Left lung (tissue), 10 donors: ENCODE results near the gene IRX5. TPM values are rescaled to one million over a fixed set of nuclear protein-coding genes. Genes with fewer than 3 reads are reported as not detected.
A peak's percentile ranks its signal among the peaks of the same experiment; 100 is the strongest.

Experiments used
- ATAC-seq: fragments of 200-7000 bp; cut with Tn5 transposase; one replicate; pipeline ENCODE4 v1.9.1; 2020; ENCODE audit warnings: moderate library complexity
- DNase-seq, 4 donors: peaks; one replicate each; pipeline ENCODE4 v3.0.0-alpha.2; 2013 to 2020
- H3K27ac ChIP-seq, 2 donors: fragments of 200-600 bp; sonication (generic) in 1 of 2; one replicate each; pipeline versions ENCODE4 v1.5.0 to v1.8.0; 2020 to 2021
- H3K27me3 ChIP-seq, 2 donors: fragments of 200-600 bp; sonication (generic) in 1 of 2; one replicate each; pipeline versions ENCODE4 v1.5.0 to v1.8.0; 2020 to 2021
- H3K36me3 ChIP-seq, 2 donors: fragments of 200-600 bp; sonication (generic) in 1 of 2; one replicate each; pipeline versions ENCODE4 v1.5.0 to v1.8.0; 2020 to 2021
- H3K4me1 ChIP-seq, 2 donors: fragments of 200-600 bp; one replicate each; pipeline ENCODE4 v1.8.0; 2021
- H3K4me3 ChIP-seq, 2 donors: fragments of 200-600 bp; sonication (generic) in 1 of 2; one replicate each; pipeline versions ENCODE4 v1.5.0 to v1.8.0; 2020 to 2021; ENCODE audit warnings: mild to moderate bottlenecking in 1 of 2
- H3K9me3 ChIP-seq, 2 donors: fragments of 200-600 bp; sonication (generic) in 1 of 2; one replicate each; pipeline versions ENCODE4 v1.5.0 to v1.8.0; 2020 to 2021
- CTCF ChIP-seq, 2 donors: fragments of 200-600 bp; sonication (generic) in 1 of 2; IDR thresholded peaks; one replicate each; pipeline versions ENCODE4 v1.5.0 to v1.8.0; 2021; ENCODE audit warnings: antibody characterized with exemption in 2 of 2
- intact Hi-C, 2 donors: fragments of 100-400 bp; cut with DNase I; formaldehyde crosslinking; loops; one replicate each; pipeline versions ENCODE4 v1.11.2 to v1.14.2; 2022
- polyA plus RNA-seq, 6 donors: library from polyadenylated mRNA; unstranded; fragments of 120-200 nt; gene quantifications; one replicate each; pipeline ENCODE4 v1.2.1, GENCODE V29; 2013; ENCODE audit not compliant: insufficient read length in 6 of 6
- total RNA-seq, 2 donors: library from RNA; stranded (reverse); fragmentation: NEBNext Ultra II Directional; extraction: Animal tissue kit (Norgen Biotek cat#: 25700); gene quantifications; one replicate each; pipeline ENCODE4 v1.2.1, GENCODE V29; 2021
- donor health status: DM: no; HTN: yes; CAD: no.
- donor health status: DM: no; HTN: no; CAD: no.

IRX5 gene
- total and polyA plus RNA-seq, 8 donors, result 12.8 to 35.4 (median 26.2) TPM

- Histone ChIP-seq H3K27ac (peak overlapping the region; percentile 75 to 86), H3K4me3 (peak overlapping the region; percentile 19 to 54), H3K4me1 (peaks cover 4 to 39% of the 10 kb centered on the region in 2 donors), H3K27me3 (peaks cover 93 to 100% of the 10 kb centered on the region in 2 donors), H3K9me3 (no peaks in the 10 kb centered on the region), H3K36me3 (no peaks in the 10 kb centered on the region)
- intact Hi-C loops, result loop anchor here (2.0 to 10.0 kb wide), 2 partner anchors 651 kb away; partner anchors contain the start of gene IRX3 (in 1 of the 2)
- no peak for TF ChIP-seq CTCF (IDR thresholded peaks at IDR 0.05)
- no peak for ATAC-seq
- peak in 1 of 4 donors; percentile 46 for DNase-seq
Measured at GRCh38 chr16:54935266-54935968, 4.8 kb downstream of the IRX5 start.

DNA sequence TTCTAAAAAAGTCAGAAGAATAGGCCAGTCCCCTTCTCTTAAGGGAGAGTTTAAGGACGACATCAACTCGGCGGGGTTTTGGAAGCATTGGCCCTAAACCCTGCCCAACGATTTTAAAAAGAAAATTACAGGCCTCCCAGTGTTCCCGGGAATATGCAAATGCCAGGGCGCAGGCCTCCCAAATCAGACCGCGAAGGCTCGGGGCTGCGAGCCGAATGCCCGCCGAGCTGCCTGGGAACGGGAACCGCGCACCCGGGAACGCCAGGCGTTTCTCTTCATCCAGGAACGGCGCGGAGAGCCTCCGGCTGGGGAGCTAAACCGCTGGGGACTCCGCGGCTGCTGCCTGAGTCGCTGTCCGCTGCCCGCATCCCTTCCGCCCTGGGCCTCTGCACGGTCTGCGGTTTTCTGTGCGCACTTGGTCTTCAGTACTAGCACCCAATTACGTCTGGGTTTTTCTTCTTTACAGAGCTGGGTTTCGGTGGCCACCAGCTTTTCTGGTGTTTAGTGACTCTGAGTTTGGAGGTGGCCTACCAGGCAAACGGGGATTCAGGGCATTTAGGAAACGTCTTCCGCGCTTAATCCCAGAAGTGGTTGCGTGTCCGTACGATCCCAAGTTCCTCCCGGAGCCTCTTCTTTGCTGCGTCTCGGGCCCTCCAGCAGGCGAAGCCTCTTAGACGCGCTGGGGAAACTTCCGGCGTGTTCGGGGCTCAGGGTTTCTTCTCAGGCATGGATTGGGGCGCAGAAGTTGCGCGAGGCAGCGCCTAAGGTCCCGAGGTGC is 5.7 kb downstream of the IRX5 start:
- intact Hi-C loops, result loop anchor here in 1 of 2 donors (10.0 kb wide), 1 partner anchor 652 kb away; the partner anchor contains the start of gene IRX3
- H3K27me3 ChIP-seq, result peaks cover 98 to 100% of the 10 kb centered on the region in 2 donors
- ATAC-seq, result no peak
- no peaks in the 10 kb centered on the region for H3K36me3 ChIP-seq
- no peak for TF ChIP-seq CTCF (IDR thresholded peaks at IDR 0.05)
- peaks cover 4 to 32% of the 10 kb centered on the region in 2 donors for H3K4me1 ChIP-seq
- H3K4me3 ChIP-seq, result peak overlapping the region; percentile 19 to 54
- DNase-seq, result peak in 1 of 4 donors; percentile 77
- H3K9me3 ChIP-seq, result no peaks in the 10 kb centered on the region
- peak overlapping the region; percentile 75 to 86 for H3K27ac ChIP-seq

GRCh38 chr16:54936979-54937670 is 6.5 kb downstream of the IRX5 start:
- H3K36me3 ChIP-seq, result no peaks in the 10 kb centered on the region
- peak overlapping the region; percentile 75 to 86 for H3K27ac ChIP-seq
- ATAC-seq (peak; percentile 72), DNase-seq (peak; percentile 52 to 84 (median 67))
- H3K9me3 ChIP-seq, result no peaks in the 10 kb centered on the region
- peak overlapping the region; percentile 19 to 54 for H3K4me3 ChIP-seq
- TF ChIP-seq CTCF (IDR thresholded peaks at IDR 0.05), result peak; percentile 37 to 58
- peaks cover 91 to 100% of the 10 kb centered on the region in 2 donors for H3K27me3 ChIP-seq
- H3K4me1 ChIP-seq, result peaks cover 4 to 31% of the 10 kb centered on the region in 2 donors
- intact Hi-C loops, result loop anchor here in 1 of 2 donors (10.0 kb wide), 1 partner anchor 652 kb away; the partner anchor contains the start of gene IRX3

DNA sequence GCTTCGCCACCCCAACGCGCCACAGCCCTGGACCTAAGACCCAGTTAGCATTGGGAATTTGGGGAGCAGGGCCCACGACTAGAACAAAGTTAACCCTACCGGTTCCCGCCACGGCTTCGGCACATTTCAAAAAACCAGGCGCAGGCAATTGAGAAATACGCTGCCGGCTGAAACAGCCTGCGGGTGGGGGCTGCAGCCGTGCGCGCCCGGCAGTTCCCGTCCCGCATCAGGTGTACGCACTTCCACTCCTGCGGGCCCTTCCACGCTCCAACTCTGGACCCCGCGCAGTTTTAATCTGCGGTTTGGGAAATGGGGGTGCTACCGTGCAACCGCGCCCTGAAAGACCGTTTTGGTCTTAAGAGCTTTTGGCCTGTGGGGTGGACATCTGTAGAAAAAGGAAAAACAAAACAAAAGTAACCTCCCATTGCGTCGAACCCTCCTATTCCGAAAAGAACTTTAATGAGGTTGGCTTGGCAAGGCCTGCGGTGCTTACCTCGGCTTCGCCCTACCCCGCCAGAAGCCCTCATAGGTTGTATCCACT is 7.1 kb downstream of the IRX5 start:
- ATAC-seq (peak; percentile 6), DNase-seq (no peak)
- peaks cover 4 to 31% of the 10 kb centered on the region in 2 donors for H3K4me1 ChIP-seq
- TF ChIP-seq CTCF (IDR thresholded peaks at IDR 0.05), result peak in 1 of 2 donors; percentile 28
- H3K4me3 ChIP-seq, result peak overlapping the region; percentile 19 to 54
- no peaks in the 10 kb centered on the region for H3K36me3 ChIP-seq
- H3K9me3 ChIP-seq, result no peaks in the 10 kb centered on the region
- H3K27ac ChIP-seq, result peak overlapping the region; percentile 75 to 86
- peaks cover 84 to 100% of the 10 kb centered on the region in 2 donors for H3K27me3 ChIP-seq
- intact Hi-C loops, result loop anchor here in 1 of 2 donors (10.0 kb wide), 1 partner anchor 653 kb away; the partner anchor contains the start of gene IRX3
